GM19467 (cell line): Measurements from ENCODE around the gene LLGL2.

ENCODE experiments used
- ATAC-seq: cut with Tn5 transposase; IDR thresholded peaks from one replicate; pipeline ENCODE4 v1.9.1; 2021; ENCODE audit warnings: mild to moderate bottlenecking, moderate library complexity; ENCODE audit not compliant: unreplicated experiment

Gene LLGL2

GRCh38 chr17:75490953-75491649, 34.4 kb upstream of the LLGL2 start:
- no peak for ATAC-seq

- ATAC-seq, result no peak
Observed at GRCh38 chr17:75491680-75492079, 33.8 kb upstream of the LLGL2 start.

GRCh38 chr17:75492555-75493168, 32.8 kb upstream of the LLGL2 start:
- no peak for ATAC-seq

- ATAC-seq, result no peak
Observed at GRCh38 chr17:75493476-75494129, 31.9 kb upstream of the LLGL2 start.

GRCh38 chr17:75494326-75494877, 31.1 kb upstream of the LLGL2 start:
- no peak for ATAC-seq

- ATAC-seq, result no peak
Observed at GRCh38 chr17:75496005-75496404, 29.5 kb upstream of the LLGL2 start.

- ATAC-seq, result no peak
Observed at GRCh38 chr17:75498039-75498725, 27.3 kb upstream of the LLGL2 start.

GRCh38 chr17:75498726-75499213, 26.7 kb upstream of the LLGL2 start:
- ATAC-seq, result no peak

GRCh38 chr17:75499313-75500022, 26.0 kb upstream of the LLGL2 start:
- ATAC-seq, result no peak

GRCh38 chr17:75500419-75501216, 24.9 kb upstream of the LLGL2 start:
- ATAC-seq, result no peak

GRCh38 chr17:75501378-75502071, 24.0 kb upstream of the LLGL2 start:
- no peak for ATAC-seq

GRCh38 chr17:75502072-75502720, 23.3 kb upstream of the LLGL2 start:
- no peak for ATAC-seq

GRCh38 chr17:75502721-75503329, 22.7 kb upstream of the LLGL2 start:
- no peak for ATAC-seq

GRCh38 chr17:75503337-75503950, 22.1 kb upstream of the LLGL2 start:
- ATAC-seq, result no peak

GRCh38 chr17:75503976-75504346, 21.5 kb upstream of the LLGL2 start:
- ATAC-seq, result no peak

- ATAC-seq, result no peak
Observed at GRCh38 chr17:75504347-75505151, 20.9 kb upstream of the LLGL2 start.

- no peak for ATAC-seq
Observed at GRCh38 chr17:75505152-75505409, 20.4 kb upstream of the LLGL2 start.
